Gastroesophageal sphincter (tissue), 3 donors: ENCODE measurements around the gene FAM236D.
"Not testable (repeated sequence)": the region's sequence is repeated elsewhere in the genome, so short reads cannot be mapped to it uniquely, and the experiment has no call there.

Experiments used
- EP300 ChIP-seq: sonication (generic); formaldehyde crosslinking; IDR thresholded peaks from one replicate; pipeline ENCODE4 v1.6.1; 2017; ENCODE audit warnings: antibody characterized with exemption, mild to moderate bottlenecking
- POLR2A ChIP-seq, 2 donors: fragments of 450-650 bp; IDR thresholded peaks; one replicate each; pipeline ENCODE4 v1.6.1; 2017; ENCODE audit warnings: antibody characterized with exemption in 2 of 2, mild to moderate bottlenecking in 2 of 2, moderate library complexity in 1 of 2
- POLR2AphosphoS5 ChIP-seq: sonication (generic); formaldehyde crosslinking; IDR thresholded peaks from one replicate; pipeline ENCODE4 v1.6.1; 2017; ENCODE audit warnings: antibody characterized with exemption
- TF ChIP-seq, protein P1 (sequence below), 4 experiments: fragments of 200-600 bp in 2 of 4; fragments of 450-650 bp in 2 of 4; sonication (generic) in 1 of 4; IDR thresholded peaks; one replicate each; pipeline ENCODE4 v1.5.1; 2017 to 2019; ENCODE audit warnings: antibody characterized with exemption in 4 of 4, mild to moderate bottlenecking in 2 of 4, moderate library complexity in 2 of 4

DNA sequence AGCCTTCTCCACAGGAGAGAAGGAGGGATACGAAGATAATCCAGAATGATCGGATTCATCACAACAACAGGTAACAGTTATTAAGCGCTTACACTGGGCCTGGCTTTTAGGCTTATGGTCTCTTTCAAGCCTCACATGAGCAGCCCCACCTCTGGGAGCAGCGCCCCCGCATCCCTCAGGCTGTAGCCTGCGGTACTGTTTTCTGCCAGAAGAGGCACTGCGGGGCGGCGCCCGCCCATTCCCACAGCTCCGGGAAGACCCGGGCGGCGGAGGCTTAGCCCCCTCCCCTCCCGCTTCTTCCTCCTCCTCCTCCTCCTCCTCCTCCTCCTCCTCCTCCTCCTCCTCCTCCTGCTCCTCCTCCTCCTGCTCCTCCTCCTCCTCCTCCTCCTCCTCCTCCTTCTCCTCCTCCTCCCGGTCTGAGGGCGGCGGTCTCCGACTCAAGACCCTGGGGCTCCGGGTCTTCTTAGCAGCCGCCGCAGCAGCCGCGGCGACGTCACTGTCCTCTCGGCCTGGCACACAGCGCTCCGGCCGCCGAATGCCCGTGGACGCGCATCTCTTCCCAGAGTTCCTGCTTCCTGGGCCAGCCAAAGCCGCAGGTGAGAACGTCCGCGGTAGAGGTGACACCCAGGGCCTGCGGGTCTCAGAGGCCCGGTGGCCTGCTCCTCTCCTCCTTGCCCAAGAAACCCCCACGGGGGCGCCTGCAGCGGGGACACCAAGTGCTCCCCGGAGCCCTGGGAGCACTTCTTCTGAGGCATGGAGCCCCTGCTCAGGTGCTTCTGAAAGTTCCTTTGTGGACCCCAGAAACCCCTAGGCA is 31.1 kb downstream of the FAM236D start, which contains the start of gene DMRTC1B:
- not testable (repeated sequence) for TF ChIP-seq POLR2A (IDR thresholded peaks at IDR 0.05); POLR2AphosphoS5; EP300
- TF ChIP-seq, protein P1, sequence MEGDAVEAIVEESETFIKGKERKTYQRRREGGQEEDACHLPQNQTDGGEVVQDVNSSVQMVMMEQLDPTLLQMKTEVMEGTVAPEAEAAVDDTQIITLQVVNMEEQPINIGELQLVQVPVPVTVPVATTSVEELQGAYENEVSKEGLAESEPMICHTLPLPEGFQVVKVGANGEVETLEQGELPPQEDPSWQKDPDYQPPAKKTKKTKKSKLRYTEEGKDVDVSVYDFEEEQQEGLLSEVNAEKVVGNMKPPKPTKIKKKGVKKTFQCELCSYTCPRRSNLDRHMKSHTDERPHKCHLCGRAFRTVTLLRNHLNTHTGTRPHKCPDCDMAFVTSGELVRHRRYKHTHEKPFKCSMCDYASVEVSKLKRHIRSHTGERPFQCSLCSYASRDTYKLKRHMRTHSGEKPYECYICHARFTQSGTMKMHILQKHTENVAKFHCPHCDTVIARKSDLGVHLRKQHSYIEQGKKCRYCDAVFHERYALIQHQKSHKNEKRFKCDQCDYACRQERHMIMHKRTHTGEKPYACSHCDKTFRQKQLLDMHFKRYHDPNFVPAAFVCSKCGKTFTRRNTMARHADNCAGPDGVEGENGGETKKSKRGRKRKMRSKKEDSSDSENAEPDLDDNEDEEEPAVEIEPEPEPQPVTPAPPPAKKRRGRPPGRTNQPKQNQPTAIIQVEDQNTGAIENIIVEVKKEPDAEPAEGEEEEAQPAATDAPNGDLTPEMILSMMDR (IDR thresholded peaks at IDR 0.05), result not testable (repeated sequence)
